Calu3 (cell line): ENCODE measurements around the gene NRG4. TPM values are rescaled to one million over a fixed set of nuclear protein-coding genes. Genes with fewer than 3 reads are reported as not detected.
"Not testable (repeated sequence)": the region's sequence is repeated elsewhere in the genome, so short reads cannot be mapped to it uniquely, and the experiment has no call there.

ENCODE experiments used
- BruUV-seq: library from RNA; stranded (reverse); fragments of 400-500 nt; replicated peaks from 2 replicates; lab custom pipeline; 2021; lab: Mats Ljungman, UMichigan
- CTCF ChIA-PET: fragments of 300-600 bp; sonication (Branson Sonifier 250); formaldehyde crosslinking; loops from one replicate; lab custom pipeline; 2022; ENCODE audit warnings: antibody characterized with exemption; lab: Charles Lee
- DNase-seq: peaks from one replicate; pipeline ENCODE4 v3.0.0; 2022
- H3K27ac Mint-ChIP-seq: one replicate; pipeline ENCODE4 v1.8.0; 2022; ENCODE audit warnings: mixed read lengths; ENCODE audit not compliant: unreplicated experiment
- H3K27me3 Mint-ChIP-seq: one replicate; pipeline ENCODE4 v1.8.0; 2022; ENCODE audit warnings: mixed read lengths; ENCODE audit not compliant: unreplicated experiment
- H3K36me3 Mint-ChIP-seq: one replicate; pipeline ENCODE4 v1.8.0; 2022; ENCODE audit warnings: mild to moderate bottlenecking, moderate library complexity, mixed read lengths; ENCODE audit not compliant: insufficient read depth, unreplicated experiment
- H3K4me1 Mint-ChIP-seq: one replicate; pipeline ENCODE4 v1.8.0; 2022; ENCODE audit warnings: mild to moderate bottlenecking, low read depth, mixed read lengths; ENCODE audit not compliant: unreplicated experiment
- H3K4me3 Mint-ChIP-seq: one replicate; pipeline ENCODE4 v1.8.0; 2022; ENCODE audit warnings: mild to moderate bottlenecking, low read depth, moderate library complexity, mixed read lengths; ENCODE audit not compliant: unreplicated experiment
- H3K9me3 Mint-ChIP-seq: one replicate; pipeline ENCODE4 v1.8.0; 2022; ENCODE audit warnings: low read depth, mixed read lengths; ENCODE audit not compliant: unreplicated experiment
- CTCF ChIP-seq: fragments of 200-600 bp; IDR thresholded peaks from one replicate; pipeline ENCODE4 v1.8.0; 2022; ENCODE audit warnings: antibody characterized with exemption; ENCODE audit not compliant: unreplicated experiment
- intact Hi-C: fragments of 100-400 bp; cut with micrococcal nuclease; formaldehyde crosslinking; loops from one replicate; pipeline ENCODE4 v1.10.0; 2022; ENCODE audit not compliant: unreplicated experiment
- total RNA-seq: library from RNA; stranded (reverse); gene quantifications from 2 replicates; pipeline ENCODE4 v1.2.3, GENCODE V29; 2022

NRG4 gene
- total RNA-seq, 1 experiment from 2014 or later, result 0.09 TPM

DNA sequence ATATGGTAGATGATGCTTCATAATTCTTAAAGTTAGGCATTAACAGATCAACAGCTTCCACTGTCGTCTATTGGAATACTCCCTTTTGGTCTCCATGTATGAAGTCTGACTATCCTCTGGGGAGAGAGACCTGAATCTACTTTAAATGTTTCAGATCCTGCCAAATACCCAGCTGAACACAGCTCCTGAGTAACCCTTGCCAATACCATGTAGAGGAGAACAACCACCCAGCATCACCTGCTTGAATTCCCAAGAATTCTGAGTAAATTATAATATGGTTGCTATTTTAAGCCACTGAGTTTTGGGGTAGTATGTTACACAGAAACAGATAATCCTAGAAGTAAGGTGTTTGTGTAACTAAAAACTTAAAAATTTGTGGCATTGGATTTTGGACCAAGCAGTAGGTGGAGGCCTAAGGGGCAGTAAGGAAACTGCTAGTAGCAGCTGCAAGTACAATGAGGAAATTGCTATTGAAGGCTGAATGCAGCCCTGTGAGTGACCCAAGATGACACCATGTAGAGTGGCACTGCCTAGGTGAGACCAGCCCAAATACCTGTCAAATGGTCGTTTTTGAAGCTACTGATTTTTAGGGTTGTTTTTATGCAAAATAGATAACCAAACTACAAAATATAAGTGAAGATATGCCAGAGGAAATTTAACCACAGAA lies 30.9 kb downstream of the NRG4 start:
- peaks cover 4% of the 10 kb centered on the region for H3K27me3 Mint-ChIP-seq
- DNase-seq, result no peak
- H3K27ac Mint-ChIP-seq, result no peak overlapping the region
- intact Hi-C loops, result no loop called here
- no peak for TF ChIP-seq CTCF
- BruUV-seq, result no TSS peak
- CTCF ChIA-PET, result no interaction called here
- no peaks in the 10 kb centered on the region for H3K4me1 Mint-ChIP-seq
- no peak overlapping the region for H3K4me3 Mint-ChIP-seq
- no peaks in the 10 kb centered on the region for H3K36me3 Mint-ChIP-seq
- H3K9me3 Mint-ChIP-seq, result no peaks in the 10 kb centered on the region

- H3K36me3 Mint-ChIP-seq, H3K9me3 Mint-ChIP-seq, H3K4me1 Mint-ChIP-seq, H3K4me3 Mint-ChIP-seq, H3K27ac Mint-ChIP-seq, DNase-seq, intact Hi-C loops, BruUV-seq, CTCF ChIA-PET: not testable (repeated sequence)
- peaks cover 43% of the 10 kb centered on the region for H3K27me3 Mint-ChIP-seq
Measured at GRCh38 chr15:75976766-75977165, 35.5 kb downstream of the NRG4 start.

- CTCF ChIA-PET, result interaction anchor here (0.6 to 1.4 kb wide), 3 partner anchors 12 to 614 kb away, joined by 3 read pairs; no protein-coding TSS in a partner anchor
- no peak overlapping the region for H3K4me3 Mint-ChIP-seq
Measured at GRCh38 chr15:75966073-75966472, 46.2 kb downstream of the NRG4 start.

DNA sequence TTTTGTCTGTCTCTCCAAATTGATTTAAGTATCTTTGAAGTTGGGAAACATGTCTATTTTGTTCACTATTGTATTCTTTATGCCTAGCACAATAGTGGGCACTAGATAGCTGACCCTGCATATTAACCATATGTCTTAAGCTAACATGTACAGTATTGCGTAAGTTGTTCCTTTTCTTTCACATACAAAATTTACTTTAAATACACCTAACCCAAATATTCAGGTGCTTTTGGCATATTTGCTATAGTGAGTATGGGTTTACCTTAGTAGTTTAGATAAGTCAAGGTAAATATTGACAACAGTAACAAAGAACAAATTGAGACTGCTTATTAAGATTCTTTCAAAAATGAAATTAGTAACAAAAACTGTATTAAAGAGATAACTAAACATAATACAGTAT lies 50.9 kb downstream of the NRG4 start:
- DNase-seq, result no peak
- Mint-ChIP-seq H3K4me1 (peaks cover 7% of the 10 kb centered on the region), H3K4me3 (no peak overlapping the region), H3K9me3 (peaks cover 3% of the 10 kb centered on the region), H3K27ac (no peak overlapping the region), H3K36me3 (peaks cover 3% of the 10 kb centered on the region), H3K27me3 (no peaks in the 10 kb centered on the region)
- TF ChIP-seq CTCF, result no peak
- intact Hi-C loops, result no loop called here
- BruUV-seq, result no TSS peak
- CTCF ChIA-PET, result no interaction called here

More at GRCh38 chr15:75966073-75966472, 46.2 kb downstream of the NRG4 start:
- DNase-seq, result no peak
- peaks cover 4% of the 10 kb centered on the region for H3K36me3 Mint-ChIP-seq
- intact Hi-C loops, result no loop called here
- H3K9me3 Mint-ChIP-seq, result peaks cover 3% of the 10 kb centered on the region
- no peak for TF ChIP-seq CTCF
- peaks cover 10% of the 10 kb centered on the region for H3K4me1 Mint-ChIP-seq
- H3K27ac Mint-ChIP-seq, result no peak overlapping the region
- BruUV-seq, result no TSS peak
- no peaks in the 10 kb centered on the region for H3K27me3 Mint-ChIP-seq

DNA sequence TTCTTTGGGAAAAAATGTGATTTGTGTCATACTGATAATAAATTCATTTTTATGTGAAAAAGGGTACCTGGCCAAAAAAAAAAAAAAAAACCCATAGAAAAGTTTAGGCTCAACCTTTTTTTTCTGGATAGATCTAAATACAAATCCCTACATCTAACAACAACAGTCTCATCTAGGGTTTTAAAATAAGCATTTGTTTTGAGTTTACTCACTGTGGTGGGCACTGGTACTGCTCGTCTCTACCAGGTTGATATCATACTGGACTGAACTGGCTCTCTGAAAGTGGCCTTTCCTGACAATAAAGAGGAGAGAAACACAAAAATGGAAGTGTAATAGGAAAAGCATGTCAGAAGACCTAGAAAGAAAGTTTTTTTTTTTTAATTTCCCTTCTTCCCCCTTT lies 56.5 kb downstream of the NRG4 start:
- no TSS peak for BruUV-seq
- DNase-seq, result no peak
- CTCF ChIA-PET, result no interaction called here
- H3K9me3 Mint-ChIP-seq, result no peaks in the 10 kb centered on the region
- H3K27ac Mint-ChIP-seq, result no peak overlapping the region
- H3K4me1 Mint-ChIP-seq, result no peaks in the 10 kb centered on the region
- H3K27me3 Mint-ChIP-seq, result no peaks in the 10 kb centered on the region
- H3K36me3 Mint-ChIP-seq, result no peaks in the 10 kb centered on the region
- intact Hi-C loops, result no loop called here
- H3K4me3 Mint-ChIP-seq, result no peak overlapping the region
- no peak for TF ChIP-seq CTCF
